GM20431 (cell line): ENCODE data around the gene CORO7.

Source experiments
- in situ Hi-C: fragments of 300-500 bp; cut with MseI, MboI; formaldehyde crosslinking; loops from one replicate; pipeline ENCODE4 v1.15.0; 2020; ENCODE audit warnings: low sequenced_read_pairs; ENCODE audit not compliant: unreplicated experiment

CORO7 gene

DNA sequence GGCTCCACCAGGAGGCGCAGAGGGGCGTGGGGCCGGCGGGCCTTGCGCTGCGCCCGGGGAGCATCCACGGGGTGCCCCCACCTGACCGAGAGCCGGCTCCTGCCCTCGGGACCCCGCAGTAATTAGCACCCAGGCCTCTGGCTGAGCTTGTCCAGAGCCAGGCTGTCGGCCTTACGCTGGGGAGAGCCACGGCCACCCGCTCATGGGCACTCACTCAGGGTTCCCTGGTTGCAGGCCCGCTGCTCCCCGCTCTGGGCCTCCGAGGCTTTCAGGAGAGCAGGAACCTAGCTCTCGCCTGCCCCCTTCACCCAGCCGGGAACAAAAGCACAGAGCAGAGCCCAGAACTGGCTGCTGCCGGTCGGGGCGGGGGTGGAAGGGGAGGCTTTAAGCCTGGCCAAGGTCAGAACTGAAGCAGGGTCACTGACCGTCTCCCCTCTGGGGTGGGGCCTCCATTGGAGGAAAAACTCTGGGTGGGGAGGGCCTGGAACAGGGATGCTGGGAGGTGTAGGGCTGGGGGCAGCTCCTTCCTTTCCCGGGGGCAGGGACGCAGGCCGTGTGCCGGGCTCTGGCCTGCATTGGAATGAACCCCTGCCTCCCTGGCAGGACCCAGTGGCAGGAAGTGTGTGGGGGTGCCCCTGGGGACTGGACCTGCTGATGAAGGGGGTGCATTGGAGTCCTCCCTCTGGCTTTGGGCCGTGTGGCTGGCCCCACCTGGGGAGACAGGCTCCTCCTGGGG, 88.2 kb downstream of the CORO7 start:
- in situ Hi-C loops, result no loop called here

DNA sequence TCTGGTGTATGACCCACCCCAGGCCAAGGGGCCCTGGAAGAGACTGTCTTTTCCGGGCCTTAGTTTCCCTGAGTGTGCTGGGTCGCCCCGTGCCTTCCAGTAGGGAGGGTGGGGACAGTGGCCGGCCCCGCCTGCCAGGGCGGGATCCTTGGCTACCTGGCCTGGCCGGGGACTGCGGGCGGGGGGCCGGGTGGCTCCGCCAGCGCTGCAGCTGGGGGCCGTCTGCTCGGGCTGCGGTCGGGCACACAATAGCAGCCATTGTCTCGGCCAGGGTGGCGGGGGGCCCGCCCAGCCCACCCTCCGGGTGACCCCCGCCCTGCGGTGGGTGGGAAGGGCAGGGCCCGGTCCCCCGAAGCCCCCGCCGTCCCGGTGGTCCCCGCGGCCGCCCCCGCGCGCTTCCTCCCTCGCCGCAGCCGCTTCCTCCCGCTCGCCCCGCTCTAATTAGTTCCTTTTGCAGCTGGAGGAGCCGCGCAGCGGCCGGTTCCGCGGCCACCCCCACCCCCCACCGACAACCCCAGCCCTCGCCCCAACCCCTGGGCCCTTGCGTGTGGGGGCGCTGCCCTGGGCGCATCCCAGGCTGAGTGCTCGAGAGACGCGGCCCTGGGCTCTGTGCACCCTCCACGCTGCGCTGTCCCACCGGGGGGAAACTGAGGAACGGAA, 88.9 kb downstream of the CORO7 start:
- in situ Hi-C loops, result no loop called here

DNA sequence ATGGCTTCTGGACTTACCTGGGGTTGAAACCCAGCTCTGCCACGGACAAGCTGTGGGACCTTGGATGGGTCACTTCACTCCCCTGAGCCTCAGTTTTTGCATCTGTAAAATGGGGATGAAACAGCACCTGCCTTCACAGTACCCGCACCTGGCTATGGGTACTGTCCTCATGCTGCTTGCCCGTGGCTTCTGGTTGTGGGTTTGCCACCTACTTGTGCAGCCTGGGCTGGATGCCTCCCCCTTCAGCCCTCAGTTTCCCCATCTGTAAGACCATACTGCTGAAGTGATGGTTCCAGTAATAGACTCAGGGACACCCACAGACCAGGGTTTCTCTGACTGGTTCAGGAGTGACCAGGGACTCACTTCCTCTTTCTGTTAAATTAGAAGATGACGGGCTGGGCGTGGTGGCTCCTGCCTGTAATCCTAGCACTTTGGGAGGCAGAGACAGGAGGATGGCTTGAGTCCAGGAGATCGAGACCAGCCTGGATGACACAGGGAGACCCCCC, 91.1 kb downstream of the CORO7 start:
- in situ Hi-C loops, result no loop called here

DNA sequence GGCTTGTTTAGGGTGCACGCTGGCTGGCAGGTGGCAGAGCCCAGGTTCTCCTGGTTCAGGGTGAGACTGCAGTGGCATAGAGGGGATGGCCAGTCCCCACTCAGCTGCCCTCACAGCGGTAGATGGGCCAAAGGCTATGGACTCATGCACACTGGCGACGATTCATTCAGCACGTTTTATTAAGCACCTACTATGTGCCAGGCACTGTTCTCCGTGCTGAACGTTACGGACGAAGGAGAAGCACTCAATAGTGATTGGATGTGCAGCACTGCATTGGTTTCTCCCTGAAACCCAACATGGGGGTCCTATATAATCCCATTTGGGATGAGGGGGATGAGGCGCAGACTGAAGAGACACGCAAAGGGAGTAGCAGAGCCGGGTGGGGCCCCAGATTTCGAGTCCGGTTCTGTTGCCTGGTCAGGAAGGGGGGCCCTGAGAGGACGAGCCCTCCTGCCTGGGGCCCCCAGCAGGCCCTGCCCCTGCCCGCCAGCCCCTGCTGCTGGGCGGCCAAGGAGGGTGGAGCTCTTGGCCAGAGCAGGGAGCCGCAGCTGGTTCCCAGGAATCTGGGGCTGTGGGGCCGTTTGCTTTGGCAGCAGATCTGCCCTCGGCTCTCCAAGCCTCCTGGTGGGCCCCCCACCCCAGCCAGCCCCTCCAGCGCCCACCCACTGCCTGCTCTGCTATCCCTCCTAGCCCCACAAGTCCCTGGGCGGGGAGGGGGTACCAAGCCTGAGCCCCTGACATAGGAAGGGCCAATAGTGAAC, 91.7 kb downstream of the CORO7 start:
- in situ Hi-C loops, result no loop called here

GRCh38 chr16:4323845-4324488, 92.4 kb downstream of the CORO7 start:
- in situ Hi-C loops, result no loop called here

- in situ Hi-C loops, result no loop called here
Observed at GRCh38 chr16:4323071-4323844, 93.1 kb downstream of the CORO7 start.

DNA sequence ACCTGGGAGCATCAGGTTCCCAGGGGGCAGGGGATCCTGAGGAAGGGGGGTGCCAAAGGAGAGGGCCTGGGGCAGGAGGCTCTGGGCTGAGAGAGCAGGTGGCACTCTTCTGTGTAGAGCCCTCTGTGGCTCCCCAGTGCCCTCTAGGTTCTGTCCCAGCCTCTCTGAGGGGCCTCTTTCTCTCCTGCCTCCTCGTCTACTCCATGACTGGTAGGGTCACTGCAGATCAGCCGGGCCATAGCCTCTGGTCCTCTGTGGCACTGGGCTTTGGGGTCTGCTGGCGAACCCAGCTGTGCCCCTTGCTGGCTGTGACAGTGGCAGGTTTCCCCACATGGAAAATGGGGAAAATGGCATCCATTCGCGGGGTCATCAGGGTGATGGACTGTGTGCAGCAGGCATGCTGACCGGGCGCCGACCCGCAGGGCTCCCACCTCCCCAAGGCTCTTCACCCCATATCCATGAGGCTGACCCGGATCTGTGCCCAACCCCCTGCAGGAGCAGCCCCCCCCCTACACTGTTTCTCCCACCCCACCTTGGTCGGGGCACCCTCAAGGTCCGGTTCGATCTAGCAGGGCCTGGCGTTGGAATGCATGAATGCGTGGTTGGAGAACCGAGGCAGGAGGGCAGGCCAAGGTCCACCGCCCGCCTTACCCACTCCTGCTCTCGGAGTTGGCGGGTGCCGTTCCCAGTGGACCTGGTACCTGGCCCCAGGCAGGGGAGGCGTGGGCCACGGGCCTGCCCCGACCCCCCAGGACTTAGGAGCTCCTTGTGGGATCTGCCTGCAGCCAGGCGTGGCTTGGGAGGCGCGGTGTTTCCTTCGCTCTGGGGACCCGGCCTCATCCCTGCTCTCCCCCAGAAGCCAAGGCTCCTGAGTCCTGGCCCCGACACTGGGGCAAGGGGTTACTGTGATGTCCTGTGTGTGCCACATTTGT, 94.0 kb downstream of the CORO7 start:
- in situ Hi-C loops, result no loop called here

- in situ Hi-C loops, result no loop called here
Observed at GRCh38 chr16:4321286-4322120, 94.9 kb downstream of the CORO7 start.

DNA sequence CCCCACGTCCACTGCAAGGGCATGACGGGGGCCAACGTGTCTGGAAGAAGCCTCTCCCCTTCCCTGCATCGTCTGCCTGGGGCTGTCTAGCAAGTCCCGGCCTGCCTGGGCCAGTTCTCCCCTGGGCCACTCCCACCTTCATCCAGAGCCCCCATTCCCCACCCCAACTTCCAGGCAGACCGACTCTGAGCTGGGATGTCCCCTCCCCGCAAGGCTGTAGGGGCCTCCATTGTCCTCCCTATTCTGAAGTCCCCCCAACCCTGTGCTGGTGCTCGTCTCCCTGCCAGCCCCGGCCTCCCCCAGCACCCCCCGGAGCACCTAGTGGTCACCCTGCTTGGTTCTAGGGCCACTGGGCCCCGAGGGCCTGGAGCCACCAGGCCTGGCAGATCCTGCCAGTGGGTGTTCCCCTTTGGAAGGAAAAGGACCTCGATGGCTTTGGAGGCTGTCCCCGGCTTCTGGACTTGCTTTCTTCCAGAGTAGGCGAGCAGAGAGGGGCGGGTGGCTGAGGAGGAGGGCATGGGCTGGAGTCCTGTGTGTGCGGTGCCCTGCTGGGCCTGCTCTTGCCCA, 95.7 kb downstream of the CORO7 start:
- in situ Hi-C loops, result no loop called here

DNA sequence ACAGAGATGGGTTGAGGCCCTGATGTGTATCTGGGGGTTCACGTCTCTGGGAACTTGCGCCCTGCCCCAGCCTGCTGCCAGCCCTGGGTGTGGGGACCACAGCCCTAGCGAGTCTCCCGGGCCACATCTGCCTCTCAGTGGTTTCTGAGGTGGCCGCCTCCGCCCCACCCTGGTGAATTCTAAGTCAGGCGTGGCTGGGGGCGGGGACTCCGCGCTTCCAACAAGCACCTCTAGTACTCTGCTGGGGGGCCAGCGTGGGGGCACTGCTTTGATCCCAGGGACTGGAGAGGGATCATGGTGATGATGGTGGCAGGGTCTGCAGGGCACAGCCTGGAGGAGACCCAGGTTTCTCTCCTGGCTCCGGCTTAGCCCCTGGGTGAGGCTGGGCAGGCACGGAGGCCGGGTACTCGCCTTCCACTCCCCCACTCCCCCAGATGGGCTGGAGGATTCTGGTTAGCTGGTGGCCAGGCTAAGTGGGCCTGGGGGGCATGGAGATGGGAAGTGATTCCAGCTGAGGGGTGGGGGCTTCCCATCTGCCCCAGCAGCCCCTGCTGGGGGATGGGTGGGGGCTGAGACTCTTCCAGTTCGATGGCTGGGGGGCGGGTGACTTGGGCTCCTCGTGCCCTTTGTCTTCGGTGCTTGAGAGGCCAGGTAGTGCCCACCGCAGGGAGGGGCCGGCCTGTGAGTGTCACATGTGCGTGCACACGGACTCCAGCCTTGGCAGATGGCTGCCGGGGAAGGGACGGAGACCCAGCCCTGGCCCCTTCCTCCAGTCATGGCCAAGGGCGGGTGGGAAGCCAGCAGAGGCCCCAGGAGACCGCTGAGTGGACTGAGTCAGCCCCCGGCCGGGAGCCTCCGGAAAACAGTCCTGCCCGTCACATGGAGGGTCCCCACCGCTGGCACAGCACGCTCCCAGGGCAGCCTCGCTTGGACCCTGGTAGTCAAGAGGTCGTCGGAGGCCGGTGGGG, 96.7 kb downstream of the CORO7 start:
- in situ Hi-C loops, result no loop called here

DNA sequence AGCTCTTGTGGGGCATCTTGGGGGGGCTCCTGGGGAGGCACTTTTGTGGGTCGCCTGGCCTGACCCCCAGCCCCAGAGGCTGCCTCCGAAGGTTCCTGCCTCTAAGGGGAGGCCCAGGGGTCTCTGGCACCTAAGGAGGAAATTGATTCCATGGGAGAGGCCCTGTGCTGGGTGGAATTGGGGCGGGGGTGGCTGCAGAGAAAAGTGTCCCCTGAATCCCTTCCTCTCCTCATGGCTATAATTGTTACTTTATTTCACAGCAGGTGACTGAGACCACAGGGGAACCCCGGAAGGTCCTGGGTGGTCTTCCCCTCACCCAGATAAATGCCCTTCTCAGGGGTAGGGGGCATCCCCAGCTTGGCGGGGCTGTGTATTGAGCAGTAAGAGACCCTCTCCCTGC, 97.4 kb downstream of the CORO7 start:
- in situ Hi-C loops, result no loop called here

DNA sequence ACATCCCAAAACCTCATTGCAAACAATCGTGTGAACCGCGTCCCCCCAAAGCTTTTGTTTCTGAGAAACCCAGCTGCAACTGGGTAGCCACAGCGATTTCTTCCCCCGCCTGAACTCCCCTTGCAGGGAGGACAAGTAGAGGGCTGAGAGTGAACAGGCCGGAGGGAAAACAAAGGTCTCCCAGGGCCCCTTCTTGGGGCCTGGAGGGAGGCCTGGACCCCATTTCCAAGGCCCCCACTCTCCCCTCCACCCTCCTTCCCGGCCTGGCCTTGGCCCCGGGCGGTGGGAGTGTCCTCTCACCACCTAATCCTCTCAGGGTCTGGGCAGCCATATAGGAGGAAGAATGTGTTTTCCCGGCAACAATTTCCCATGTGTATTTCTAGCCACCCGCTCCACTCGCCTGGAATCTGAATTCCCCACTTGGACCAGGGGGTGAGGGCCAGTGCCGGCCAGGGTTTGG, 97.9 kb downstream of the CORO7 start:
- in situ Hi-C loops, result no loop called here

DNA sequence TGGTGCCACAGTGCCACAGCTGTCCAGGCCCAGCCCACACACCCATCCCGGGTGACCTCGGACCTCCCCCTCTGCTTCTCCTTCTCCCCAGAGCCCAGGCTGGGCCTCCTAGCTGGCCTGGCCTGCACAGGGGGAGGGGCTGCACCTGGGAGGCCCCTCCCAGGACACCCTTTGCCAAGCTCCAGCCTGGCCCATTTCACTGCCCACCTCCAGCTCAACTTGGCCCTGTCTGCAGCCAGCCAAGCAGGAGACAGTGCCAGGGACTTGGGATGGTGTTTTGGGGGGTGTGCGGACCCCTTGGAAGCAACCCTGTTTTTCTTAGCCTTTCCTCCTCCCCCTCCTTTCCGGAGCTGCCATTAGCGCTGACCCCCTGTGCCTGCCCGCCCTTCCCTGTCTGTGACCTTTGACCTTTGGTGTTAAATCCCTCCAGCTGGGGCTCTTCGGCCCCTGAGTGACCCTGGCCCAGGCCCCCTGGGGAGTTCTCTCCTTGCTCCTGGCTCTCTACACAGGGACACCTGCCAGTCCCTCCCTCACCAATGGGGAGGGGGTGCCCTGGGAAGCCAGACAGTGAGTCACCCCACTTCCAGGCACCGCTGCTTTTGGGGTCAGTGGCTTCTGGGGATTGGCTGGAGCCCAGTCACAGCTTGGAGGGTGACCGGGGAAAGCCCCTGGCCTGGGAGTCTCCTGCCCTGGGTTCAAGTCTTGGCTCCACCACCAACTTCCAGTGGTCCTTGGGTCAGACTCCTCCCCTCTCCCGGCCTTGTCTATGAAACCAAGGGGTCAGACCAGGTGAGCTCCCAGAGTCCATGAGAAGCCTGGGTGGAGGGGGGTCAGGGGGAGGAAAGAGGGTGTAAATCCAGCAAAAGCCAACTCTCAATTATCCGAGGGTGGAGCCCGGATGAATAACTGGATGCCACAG, 98.6 kb downstream of the CORO7 start:
- in situ Hi-C loops, result no loop called here

DNA sequence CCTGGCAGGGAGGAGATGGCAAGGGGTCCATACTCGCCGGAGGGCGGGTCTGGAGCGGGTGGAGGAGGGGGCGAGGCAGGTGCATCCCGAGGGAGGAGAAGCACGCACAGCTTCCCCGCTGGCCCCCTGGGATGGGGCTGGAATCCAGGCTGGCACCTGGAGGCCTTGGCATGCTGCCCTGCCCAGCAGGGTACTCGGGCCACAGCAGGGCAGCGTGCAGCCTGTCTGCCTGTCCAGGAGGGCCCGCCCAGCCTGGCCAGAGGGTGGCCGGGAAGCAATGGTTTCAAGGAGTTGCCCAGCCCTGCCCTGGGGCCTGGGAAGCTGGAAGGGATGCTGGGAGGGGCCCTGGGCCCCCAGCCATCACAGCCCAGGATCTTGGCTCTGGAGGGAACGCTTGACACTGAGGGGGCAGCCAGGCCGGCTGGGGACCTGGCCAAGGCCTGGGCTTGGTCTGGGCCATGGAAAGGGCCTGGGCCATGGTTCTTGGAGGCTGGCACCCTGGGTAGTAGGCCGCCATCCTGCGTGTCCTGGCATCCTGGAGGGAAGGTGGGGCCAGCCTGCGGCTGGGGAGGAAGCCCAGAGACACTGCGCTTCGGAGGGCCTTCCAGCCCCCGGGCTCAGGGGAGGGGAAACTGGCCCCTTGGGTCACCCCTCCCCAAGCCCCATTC, 99.4 kb downstream of the CORO7 start:
- in situ Hi-C loops, result no loop called here
